AG08395 (cell line): ENCODE measurements around the gene APLP1.

Experiments
- DNase-seq: peaks from one replicate; pipeline ENCODE4 v3.0.0; 2012; ENCODE audit warnings: mixed read lengths, low spot score

Gene APLP1

GRCh38 chr19:35852029-35852780, 16.2 kb upstream of the APLP1 start, which contains the start of gene NPHS1:
Gene NPHS1 (minus strand): TSS chr19:35852504. CDS start chr19:35851837, 667 bp downstream.
- DNase-seq, result no peak

DNA sequence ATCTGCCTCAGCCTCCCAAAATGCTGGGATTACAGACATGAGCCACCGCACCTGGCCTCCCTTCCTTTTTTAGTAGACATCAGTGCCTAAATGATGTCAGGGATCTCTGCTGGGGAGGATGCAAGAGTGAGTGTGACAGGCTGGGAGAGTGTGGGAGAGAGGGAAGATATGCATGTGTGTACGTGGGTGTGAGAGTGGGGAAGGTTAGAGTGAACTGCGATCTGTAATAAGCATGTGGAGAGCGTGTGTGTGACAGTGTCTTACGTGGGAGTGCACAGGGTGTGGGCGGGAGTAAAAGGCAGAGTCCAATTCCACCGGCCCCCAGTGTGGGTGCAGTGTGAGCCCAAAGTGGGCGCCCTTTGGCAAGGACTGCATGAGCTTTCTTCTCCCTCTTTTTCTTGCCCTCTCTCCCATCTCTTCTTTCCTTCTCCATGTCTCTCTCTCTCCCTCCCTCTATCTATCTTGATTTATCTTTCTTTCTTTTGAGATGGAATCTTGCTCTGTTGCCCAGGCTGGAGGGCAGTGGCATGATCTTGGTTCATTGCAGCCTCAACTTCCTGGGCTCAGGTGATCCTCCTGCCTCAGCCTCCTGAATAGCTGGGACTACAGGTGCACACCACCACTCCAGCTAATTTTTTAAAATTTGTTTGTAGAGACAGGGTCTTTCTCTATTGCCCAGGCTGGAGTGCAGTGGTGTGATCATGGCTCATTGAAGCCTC, 15.2 kb upstream of the APLP1 start:
- DNase-seq, result no peak

DNA sequence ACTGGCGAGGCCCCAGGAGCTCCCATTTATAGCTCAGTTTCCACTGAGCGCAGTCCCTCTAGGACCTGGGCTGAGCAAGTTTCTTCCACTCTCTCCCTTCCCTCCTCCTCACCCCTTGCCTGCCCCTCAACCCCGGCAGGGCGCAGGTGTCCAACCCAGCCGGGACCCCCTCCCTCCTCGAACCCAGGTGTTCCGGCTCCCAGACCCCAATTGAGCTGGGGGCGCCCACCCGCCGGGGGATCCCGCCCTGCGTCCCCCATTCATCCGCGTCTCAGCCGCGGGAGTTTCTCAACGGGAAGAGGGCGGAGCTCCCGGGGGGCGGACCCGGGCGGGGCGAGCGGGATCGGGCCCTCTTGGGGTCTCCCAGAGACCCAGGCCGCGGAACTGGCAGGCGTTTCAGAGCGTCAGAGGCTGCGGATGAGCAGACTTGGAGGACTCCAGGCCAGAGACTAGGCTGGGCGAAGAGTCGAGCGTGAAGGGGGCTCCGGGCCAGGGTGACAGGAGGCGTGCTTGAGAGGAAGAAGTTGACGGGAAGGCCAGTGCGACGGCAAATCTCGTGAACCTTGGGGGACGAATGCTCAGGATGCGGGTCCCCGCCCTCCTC, 11.7 kb upstream of the APLP1 start, which contains the start of gene KIRREL2:
KIRREL2 (plus strand) TSS at position 366 of the 604 bp plus-strand sequence; CDS start at position 575, 209 bp downstream.
- no peak for DNase-seq

DNA sequence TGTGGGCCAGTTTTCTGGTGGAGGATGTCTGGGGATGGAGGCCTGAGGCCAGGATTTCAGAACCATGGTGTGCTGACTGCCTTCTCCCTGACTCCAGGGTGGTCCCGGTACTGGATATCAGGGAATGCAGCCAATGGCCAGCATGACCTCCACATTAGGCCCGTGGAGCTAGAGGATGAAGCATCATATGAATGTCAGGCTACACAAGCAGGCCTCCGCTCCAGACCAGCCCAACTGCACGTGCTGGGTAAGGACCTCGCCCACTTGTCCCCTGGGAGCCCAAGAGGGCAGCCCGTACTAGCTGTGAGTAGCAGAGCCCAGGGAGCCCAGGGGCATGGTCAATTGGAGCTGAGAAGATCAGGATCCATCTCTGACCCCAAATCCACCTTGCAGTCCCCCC, 10.1 kb upstream of the APLP1 start:
- no peak for DNase-seq

- DNase-seq, result no peak
Observed at GRCh38 chr19:35859414-35859813, 9.0 kb upstream of the APLP1 start.

DNA sequence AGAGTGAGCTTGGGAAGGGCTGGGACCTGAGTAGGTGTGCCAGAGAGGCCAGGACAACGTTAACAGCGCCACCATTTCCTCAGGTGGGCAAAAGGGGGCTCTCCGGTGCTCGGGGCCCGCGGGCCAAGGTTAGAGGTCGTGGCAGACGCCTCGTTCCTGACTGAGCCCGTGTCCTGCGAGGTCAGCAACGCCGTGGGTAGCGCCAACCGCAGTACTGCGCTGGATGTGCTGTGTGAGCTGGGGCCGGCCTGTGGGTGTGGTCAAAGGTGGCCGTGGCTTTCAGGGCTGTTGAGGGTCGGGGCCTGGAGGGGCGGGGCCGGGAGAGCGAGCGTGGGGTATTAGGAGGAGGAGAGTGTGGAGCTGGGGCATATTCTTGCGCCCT, 7.9 kb upstream of the APLP1 start:
- no peak for DNase-seq

GRCh38 chr19:35860818-35861639, 7.3 kb upstream of the APLP1 start:
- DNase-seq, result no peak

GRCh38 chr19:35861640-35862160, 6.7 kb upstream of the APLP1 start:
- no peak for DNase-seq

GRCh38 chr19:35862528-35862927, 5.8 kb upstream of the APLP1 start:
- DNase-seq, result no peak

DNA sequence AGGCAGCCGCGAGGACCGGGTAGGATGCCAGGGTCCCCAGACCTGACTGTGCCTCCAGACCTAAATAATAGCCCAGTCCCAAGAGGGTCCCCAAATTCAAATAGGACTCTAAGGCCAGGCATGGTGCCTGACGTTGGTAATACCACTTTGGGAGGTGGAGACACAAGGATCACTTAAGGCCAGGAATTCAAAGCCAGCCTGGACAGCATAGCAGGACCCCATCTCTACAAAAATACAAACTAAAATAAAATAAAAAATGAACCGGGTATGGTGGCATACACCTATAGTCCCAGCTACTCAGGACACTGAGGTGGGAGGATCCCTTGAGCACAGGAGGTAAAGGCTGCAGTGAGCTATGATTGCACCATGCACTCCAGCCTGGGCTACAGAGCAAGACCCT, 5.4 kb upstream of the APLP1 start:
- DNase-seq, result no peak

DNA sequence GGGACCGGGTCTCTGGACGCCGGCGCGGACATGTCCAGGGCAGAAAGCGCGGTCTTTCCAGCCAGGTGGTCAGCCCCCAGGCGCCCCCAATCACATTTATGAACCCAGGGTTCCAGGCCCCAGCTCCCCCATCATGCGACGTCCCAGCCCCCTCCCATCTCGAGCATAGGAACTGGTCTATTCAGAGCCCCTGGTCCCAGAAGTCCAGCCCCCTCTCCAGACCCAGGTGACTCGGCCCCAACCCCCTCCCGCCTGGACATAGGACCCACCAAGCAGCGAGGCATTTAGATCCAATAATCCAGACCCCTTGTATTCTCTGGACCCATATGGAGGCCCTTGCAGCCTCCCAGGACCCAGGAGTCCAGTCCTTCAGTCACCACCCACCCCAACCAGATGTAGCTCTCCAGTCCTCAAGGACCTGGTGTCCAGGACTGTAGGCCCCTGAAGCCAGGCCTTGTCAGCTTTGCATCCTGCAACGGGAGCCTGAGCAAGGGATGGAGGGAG, 501 bp downstream of the APLP1 start:
- no peak for DNase-seq

DNA sequence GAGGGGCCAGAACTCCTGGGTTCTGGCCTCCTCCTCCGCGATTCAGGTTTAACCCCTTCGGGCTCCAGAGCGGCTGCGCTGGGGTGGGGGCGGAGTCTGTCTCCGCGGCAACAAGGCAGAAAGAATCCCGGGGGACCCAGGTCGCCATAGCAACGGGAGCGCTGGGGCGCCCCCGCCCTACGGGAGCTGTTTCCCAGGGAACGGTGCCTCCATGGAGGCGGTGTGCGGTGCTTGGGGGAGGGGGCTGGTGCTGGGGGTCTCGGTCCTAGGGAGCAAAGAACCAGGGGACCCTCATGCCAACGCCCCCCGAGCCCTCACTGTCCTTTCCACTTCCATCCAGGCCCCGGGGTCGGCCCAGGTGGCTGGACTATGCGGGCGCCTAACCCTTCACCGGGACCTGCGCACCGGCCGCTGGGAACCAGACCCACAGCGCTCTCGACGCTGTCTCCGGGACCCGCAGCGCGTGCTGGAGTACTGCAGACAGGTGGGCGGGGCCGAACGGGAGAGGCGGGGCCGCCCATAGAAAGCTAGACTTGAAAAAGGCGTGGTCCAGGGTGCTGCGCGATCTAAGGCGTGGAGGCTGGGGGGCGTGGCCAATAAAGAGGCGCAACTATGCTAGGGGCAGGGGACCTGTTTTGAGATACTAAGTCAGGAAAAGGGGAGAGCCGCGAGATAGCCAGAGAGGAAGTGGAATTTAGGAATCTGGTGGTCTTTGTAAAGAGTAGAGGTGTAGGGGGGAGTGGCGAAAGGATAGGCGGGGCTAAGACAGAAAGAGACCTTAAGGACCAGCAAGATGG, 1.2 kb downstream of the APLP1 start:
- peak; percentile 65 for DNase-seq

DNA sequence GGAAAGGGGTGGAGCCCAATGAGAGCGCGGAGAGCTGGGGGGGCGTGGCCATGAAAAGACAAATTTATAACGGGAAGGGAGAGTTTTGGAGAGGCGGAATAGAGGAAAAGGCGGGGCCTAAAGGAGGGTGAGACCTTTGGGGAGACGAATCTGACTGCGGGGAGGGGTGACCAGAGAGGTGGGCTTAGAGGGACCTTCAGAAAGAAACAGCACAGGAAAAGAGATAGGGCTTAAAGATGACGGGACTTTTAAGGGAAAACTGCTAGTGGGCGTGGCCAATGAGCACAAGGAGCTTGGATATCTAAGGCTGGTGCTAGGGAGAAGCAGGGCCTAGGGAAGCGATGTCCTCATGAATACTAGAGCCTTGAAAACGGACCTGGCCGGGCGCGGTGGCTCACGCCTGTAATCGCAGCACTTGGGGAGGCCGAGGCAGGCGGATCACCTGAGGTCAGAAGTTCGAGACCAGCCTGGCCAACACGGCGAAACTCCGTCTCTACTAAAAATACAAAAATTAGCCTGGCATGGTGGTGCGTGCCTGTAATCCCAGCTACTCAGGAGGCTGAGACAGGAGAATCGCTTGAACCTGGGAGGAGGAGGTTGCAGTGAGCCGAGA, 1.9 kb downstream of the APLP1 start:
- peak; percentile 24 for DNase-seq

DNA sequence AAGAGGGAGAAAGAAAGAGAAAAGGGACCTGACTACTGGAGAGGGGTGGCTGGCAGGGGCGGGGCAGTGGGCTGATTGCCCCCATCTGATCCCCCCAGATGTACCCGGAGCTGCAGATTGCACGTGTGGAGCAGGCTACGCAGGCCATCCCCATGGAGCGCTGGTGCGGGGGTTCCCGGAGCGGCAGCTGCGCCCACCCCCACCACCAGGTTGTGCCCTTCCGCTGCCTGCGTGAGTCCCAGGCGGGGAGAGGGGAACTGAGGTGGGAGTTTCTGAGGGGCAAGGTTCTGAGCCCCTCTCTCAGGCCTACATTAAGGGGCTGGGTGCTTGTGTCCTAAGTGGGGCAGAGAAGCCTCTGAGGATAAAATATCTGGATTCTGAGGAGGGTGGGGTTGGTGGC, 2.4 kb downstream of the APLP1 start:
- DNase-seq, result no peak

DNA sequence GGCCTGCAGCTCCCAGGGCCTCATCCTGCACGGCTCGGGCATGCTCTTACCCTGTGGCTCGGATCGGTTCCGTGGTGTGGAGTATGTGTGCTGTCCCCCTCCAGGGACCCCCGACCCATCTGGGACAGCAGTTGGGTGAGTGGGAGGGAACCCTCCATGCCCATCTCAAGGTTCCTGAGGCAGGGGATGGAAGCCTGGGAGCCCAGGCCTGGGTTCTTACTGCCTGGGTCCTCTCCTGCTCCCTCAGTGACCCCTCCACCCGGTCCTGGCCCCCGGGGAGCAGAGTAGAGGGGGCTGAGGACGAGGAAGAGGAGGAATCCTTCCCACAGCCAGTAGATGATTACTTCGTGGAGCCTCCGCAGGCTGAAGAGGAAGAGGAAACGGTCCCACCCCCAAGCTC, 3.2 kb downstream of the APLP1 start:
- DNase-seq, result no peak

DNA sequence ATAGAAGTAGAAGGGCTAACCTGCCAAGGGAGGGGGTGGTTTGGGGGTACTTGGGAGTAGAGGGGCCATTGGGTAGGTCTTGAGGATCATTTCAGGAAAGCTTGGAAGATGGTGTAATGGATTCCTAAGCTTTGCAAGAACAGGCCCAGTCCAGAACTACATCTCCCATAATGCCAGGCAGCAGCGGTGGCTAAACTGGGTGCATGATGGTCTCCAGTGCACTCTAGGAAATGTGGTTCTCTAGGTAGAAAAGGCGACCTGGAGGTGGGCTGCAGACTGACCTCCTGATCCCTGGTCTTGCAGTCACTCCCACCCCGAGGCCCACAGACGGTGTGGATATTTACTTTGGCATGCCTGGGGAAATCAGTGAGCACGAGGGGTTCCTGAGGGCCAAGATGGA, 3.8 kb downstream of the APLP1 start:
- no peak for DNase-seq

- DNase-seq, result no peak
Observed at GRCh38 chr19:35874392-35874930, 6.1 kb downstream of the APLP1 start.

- DNase-seq, result no peak
Observed at GRCh38 chr19:35879068-35879467, 10.7 kb downstream of the APLP1 start.

GRCh38 chr19:35879770-35880317, 11.5 kb downstream of the APLP1 start:
- peak; percentile 97 for DNase-seq
